Activated T-cell treated with anti-CD3 and anti-CD28 coated beads, Interleukin-2, amount 50 U/mL, for 72 hours (primary cell): ENCODE results near the gene TPT1. TPM values are rescaled to one million over a fixed set of nuclear protein-coding genes. Genes with fewer than 3 reads are reported as not detected.
"Not testable (repeated sequence)": the region's sequence is repeated elsewhere in the genome, so short reads cannot be mapped to it uniquely, and the experiment has no call there.

Experiments used
- ATAC-seq, 2 donors: fragments of 150-1000 bp; cut with Tn5 transposase; replicated peaks in 1 of 2; 2 replicates each; pipeline ENCODE4 v1.10.0; 2021; ENCODE audit warnings: moderate library complexity in 2 of 2, mild to moderate bottlenecking in 1 of 2
- DNase-seq, 2 donors: peaks; one replicate each; pipeline ENCODE4 v3.0.0; 2021 to 2022; ENCODE audit warnings: mixed read lengths in 1 of 2
- H3K27ac Mint-ChIP-seq: one replicate; pipeline ENCODE4 v1.8.0; 2022; ENCODE audit warnings: mild to moderate bottlenecking, moderate library complexity, mixed read lengths
- H3K27me3 Mint-ChIP-seq: one replicate; pipeline ENCODE4 v1.8.0; 2022; ENCODE audit warnings: low read depth, mixed read lengths
- H3K36me3 Mint-ChIP-seq, 2 donors: one replicate each; pipeline ENCODE4 v1.8.0; 2022; ENCODE audit warnings: mixed read lengths in 2 of 2, mild to moderate bottlenecking in 1 of 2; ENCODE audit not compliant: insufficient read depth in 2 of 2
- H3K4me1 Mint-ChIP-seq: one replicate; pipeline ENCODE4 v1.8.0; 2022; ENCODE audit warnings: low read depth, mixed read lengths
- H3K4me3 Mint-ChIP-seq, 2 donors: one replicate each; pipeline ENCODE4 v1.8.0; 2022; ENCODE audit warnings: mild to moderate bottlenecking in 2 of 2, mixed read lengths in 2 of 2, moderate library complexity in 2 of 2
- H3K9me3 Mint-ChIP-seq, 2 donors: one replicate each; pipeline ENCODE4 v1.8.0; 2022; ENCODE audit warnings: mixed read lengths in 2 of 2
- total RNA-seq, 2 donors: library from RNA; stranded (reverse); gene quantifications; one replicate each; pipeline ENCODE4 v1.2.3, GENCODE V29; 2022

TPT1 gene
- total RNA-seq, 2 donors from 2014 or later = 3,358 to 3,644 TPM

DNA sequence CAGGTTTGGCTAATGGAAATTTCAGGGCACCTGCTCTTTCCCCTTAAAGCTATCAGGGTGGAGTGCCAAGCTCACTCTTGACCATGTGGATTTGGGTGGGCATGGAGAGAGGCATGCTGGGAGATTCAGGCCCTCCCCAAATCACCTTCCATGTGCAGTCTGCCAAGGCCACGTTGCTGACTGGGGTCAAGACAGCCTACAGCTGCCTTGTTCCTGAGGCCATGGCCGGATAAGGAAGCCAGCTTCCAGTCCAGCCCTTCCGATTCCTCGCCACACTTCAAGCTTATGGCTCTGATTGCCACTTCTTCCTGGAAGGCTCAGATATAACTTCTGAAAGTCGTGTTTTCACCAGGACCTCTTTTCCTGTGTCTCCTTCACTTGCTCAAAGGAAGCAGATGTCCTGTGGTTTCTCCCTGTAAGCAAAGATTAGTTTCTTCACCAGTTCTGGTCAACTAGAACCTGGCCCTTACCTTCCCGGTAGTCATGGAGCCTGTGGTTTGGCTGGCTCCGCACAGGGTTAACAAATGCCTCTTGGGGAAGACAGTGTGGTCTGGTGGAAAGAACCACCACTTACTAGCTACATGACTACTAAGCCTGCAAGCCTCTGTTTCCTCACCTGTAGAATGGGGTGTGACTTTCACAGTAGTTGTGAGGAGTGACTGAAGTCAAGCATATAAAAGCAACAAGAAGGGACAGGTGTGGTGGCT is 16.1 kb upstream of the TPT1 start:
- H3K36me3 Mint-ChIP-seq = peaks cover 10 to 17% of the 10 kb centered on the region in 2 donors
- no peak overlapping the region for H3K4me3 Mint-ChIP-seq
- H3K4me1 Mint-ChIP-seq = peaks cover 20% of the 10 kb centered on the region
- H3K27ac Mint-ChIP-seq = peak overlapping the region; percentile 63
- no peaks in the 10 kb centered on the region for H3K27me3 Mint-ChIP-seq
- H3K9me3 Mint-ChIP-seq = peaks cover 0 to under 1% of the 10 kb centered on the region in 2 donors
- ATAC-seq (peak; percentile 37 to 44), DNase-seq (no peak)

DNA sequence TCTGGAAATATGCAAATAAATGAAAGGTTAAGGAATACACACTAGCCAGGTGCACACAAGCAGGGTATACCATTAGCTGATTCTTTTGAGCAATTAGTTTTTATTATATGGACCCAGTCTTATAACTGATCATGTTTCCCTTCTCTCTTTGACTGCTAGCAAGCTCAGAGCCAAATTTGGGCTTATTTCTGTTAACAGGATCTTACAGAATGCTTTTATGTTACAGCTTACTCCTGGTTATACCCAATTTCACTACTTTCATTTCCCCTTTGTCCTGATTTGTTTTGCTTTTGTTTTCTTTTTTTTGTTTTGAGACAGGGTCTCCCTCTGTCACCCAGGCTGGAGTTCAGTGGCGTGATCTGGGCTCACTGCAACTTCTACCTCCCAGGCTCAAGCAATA is 12.9 kb upstream of the TPT1 start:
- Mint-ChIP-seq H3K4me3 (no peak overlapping the region), H3K36me3 (peaks cover 6 to 14% of the 10 kb centered on the region in 2 donors), H3K9me3 (no peaks in the 10 kb centered on the region), H3K27me3 (no peaks in the 10 kb centered on the region), H3K4me1 (peaks cover 14% of the 10 kb centered on the region), H3K27ac (no peak overlapping the region)
- DNase-seq = no peak
- ATAC-seq = no peak

DNA sequence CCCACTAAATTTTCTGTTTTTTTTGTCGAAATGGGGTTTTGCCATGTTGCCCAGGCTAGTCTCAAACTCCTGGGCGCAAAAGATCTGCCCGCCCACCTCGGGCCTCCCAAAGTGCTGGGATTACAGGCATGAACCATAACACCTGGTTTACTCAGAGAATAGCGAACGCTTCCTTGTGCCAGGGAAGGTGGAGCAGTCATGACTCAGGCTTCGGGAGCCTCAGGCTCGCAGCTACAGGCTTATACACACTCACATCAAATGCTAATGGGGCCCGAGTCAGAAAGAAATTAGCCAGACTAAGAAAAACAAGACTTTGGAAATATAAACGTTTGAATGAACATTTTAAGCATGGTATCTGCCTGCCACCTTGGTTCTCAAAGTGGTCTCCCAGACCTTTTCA is 11.0 kb upstream of the TPT1 start:
- H3K27me3 Mint-ChIP-seq = no peaks in the 10 kb centered on the region
- peaks cover 7% of the 10 kb centered on the region for H3K4me1 Mint-ChIP-seq
- no peak overlapping the region for H3K27ac Mint-ChIP-seq
- ATAC-seq (no peak), DNase-seq (no peak)
- peaks cover 3 to 8% of the 10 kb centered on the region in 2 donors for H3K36me3 Mint-ChIP-seq
- no peak overlapping the region for H3K4me3 Mint-ChIP-seq
- H3K9me3 Mint-ChIP-seq = no peaks in the 10 kb centered on the region

DNA sequence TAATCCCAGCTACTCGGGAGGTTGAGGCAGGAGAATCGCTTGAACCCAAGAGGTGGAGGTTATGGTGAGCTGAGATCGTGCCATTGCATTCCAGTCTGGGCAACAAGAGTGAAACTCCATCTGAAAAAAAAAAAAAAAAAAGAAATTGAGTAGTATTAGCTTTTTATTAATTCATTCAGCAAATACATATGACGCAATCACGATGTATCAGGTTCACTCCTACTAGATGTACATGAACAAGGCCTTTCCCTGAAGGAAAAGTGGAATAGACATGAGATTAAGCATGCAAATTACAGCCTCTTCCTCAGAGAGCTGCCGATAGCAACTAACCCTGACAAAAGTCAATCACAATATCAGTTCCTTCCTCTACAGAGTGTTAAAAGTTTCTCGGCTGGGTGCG is 9.2 kb upstream of the TPT1 start:
- ATAC-seq (no peak), DNase-seq (no peak)
- no peak overlapping the region for H3K4me3 Mint-ChIP-seq
- H3K27ac Mint-ChIP-seq = no peak overlapping the region
- no peaks in the 10 kb centered on the region for H3K9me3 Mint-ChIP-seq
- H3K36me3 Mint-ChIP-seq = peaks cover 5 to 11% of the 10 kb centered on the region in 2 donors
- no peaks in the 10 kb centered on the region for H3K27me3 Mint-ChIP-seq
- H3K4me1 Mint-ChIP-seq = no peaks in the 10 kb centered on the region

DNA sequence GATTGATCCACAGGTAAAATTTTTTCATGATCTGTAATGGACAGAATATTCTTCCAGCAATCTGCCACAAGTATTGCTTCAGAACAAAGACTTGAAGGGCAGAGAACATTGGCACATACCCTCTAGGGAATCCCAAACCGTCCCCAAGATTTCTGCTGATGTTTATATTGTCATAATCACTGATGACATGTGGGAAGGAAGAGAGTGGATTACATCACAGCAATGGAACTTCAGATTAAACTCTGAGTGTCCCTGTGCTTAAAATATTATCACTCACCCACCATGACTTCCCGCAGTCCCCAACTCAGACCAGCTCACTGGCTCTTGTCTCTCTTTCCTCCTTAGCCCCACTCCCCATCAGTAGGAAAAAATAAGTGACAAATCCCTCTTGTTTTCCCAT is 8.5 kb upstream of the TPT1 start:
- DNase-seq (no peak), ATAC-seq (no peak)
- Mint-ChIP-seq H3K4me1 (no peaks in the 10 kb centered on the region), H3K27ac (peak overlapping the region; percentile 17), H3K36me3 (peaks cover 8 to 13% of the 10 kb centered on the region in 2 donors), H3K9me3 (no peaks in the 10 kb centered on the region), H3K4me3 (no peak overlapping the region), H3K27me3 (no peaks in the 10 kb centered on the region)

DNA sequence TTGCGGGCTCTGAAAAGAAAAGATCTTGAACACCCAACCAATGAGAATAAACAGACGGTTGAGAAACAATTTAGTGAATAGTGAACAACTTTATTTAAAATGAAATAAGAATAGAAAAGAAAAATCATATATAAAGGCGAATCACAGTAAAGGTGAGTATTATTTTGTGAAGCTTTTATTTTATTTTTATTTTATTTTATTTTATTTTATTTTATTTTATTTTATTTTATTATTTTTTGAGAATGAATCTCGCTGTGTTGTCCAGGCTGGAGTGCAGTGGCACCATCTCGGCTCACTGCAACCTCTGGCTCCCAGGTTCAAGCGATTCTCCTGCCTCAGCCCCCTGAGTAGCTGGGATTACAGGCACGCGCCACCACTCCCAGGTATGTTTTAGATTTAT is 3.1 kb upstream of the TPT1 start:
- not testable (repeated sequence) for H3K4me3 Mint-ChIP-seq, H3K27me3 Mint-ChIP-seq, H3K27ac Mint-ChIP-seq, H3K9me3 Mint-ChIP-seq, DNase-seq, ATAC-seq
- Mint-ChIP-seq H3K4me1 (peaks cover 22% of the 10 kb centered on the region), H3K36me3 (peaks cover 16 to 22% of the 10 kb centered on the region in 2 donors)

DNA sequence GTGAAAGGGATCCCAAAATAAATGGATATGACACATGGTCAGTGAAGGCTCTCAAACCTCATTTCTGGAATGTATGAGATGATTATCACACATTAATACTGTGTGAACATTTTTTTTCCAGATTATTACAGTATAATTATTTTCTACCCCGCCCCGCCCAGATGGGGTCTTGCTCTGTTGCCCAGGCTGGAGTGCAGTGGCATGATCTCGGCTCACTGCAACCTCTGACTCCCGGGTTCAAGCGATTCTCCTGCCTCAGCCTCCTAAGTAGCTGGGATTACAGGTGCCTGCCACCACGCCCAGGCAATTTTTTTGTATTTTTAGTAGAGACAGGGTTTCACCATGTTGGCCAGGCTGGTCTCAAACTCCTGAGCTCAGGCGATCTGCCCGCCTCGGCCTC is 2.1 kb upstream of the TPT1 start:
- not testable (repeated sequence) for DNase-seq, ATAC-seq, H3K27me3 Mint-ChIP-seq, H3K9me3 Mint-ChIP-seq, H3K27ac Mint-ChIP-seq
- Mint-ChIP-seq H3K4me1 (peaks cover 31% of the 10 kb centered on the region), H3K36me3 (peaks cover 23 to 32% of the 10 kb centered on the region in 2 donors), H3K4me3 (peak overlapping the region; percentile 42 to 63)

DNA sequence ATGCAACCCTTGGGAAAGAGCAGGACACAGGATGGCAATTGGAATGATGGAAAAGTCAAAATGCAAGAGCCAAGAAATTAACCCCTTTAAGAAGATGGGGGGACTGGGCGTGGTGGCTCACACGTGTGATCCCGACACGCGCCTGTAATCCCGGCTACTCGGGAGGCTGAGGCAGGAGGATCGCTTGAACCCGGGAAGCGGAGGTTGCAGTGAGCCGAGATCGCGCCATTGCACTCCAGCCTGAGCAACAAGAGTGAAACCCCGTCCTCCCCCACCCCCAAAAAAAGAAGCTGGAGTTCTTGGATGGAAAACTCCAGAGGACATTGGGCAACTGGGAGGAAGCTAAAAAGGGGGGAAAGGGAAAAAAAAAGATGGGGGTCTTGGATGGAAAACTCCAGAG is 1.7 kb upstream of the TPT1 start:
- Mint-ChIP-seq H3K36me3 (peaks cover 21 to 35% of the 10 kb centered on the region in 2 donors), H3K4me3 (peak overlapping the region; percentile 89 to 93), H3K4me1 (peaks cover 36% of the 10 kb centered on the region), H3K27ac (peak overlapping the region; percentile 97)
- not testable (repeated sequence) for DNase-seq, H3K9me3 Mint-ChIP-seq, H3K27me3 Mint-ChIP-seq, ATAC-seq

DNA sequence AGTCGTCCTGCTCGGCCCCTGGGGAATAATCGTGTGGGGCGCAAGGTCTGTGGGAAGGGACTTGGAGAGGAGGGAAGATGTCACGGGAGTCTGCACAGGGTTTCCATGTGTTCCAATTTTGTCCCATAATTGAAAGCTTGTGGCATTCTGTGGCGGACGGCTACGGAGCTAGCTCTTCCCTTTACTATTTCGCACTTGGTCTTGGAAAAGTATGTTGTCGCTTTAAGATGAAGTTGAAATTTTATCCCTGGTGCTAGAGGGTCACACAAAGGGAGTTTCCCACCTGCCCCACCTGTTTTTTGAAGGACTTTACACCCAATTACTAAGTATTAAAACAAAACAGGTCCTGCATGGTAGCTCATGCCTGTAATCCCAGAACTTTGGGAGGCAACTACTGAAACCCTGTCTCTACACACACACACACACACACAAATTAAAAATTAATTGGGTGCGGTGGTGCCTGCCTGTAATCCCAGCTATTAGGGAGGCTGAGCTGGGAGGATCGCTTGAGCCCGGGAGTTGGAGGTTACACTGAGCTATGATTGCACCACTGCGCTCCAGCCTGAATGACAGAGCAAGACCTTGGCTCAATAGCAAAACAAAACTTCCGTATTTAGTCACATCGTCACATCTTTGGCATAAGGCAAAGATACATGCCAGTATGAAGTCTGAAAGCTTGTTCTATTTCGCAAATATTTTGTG is 967 bp upstream of the TPT1 start:
- Mint-ChIP-seq H3K4me1 (peaks cover 43% of the 10 kb centered on the region), H3K27ac (peak overlapping the region; percentile 97), H3K27me3 (no peaks in the 10 kb centered on the region), H3K9me3 (no peaks in the 10 kb centered on the region), H3K36me3 (peaks cover 21 to 39% of the 10 kb centered on the region in 2 donors), H3K4me3 (peak overlapping the region; percentile 89 to 93)
- DNase-seq = no peak
- no peak for ATAC-seq

DNA sequence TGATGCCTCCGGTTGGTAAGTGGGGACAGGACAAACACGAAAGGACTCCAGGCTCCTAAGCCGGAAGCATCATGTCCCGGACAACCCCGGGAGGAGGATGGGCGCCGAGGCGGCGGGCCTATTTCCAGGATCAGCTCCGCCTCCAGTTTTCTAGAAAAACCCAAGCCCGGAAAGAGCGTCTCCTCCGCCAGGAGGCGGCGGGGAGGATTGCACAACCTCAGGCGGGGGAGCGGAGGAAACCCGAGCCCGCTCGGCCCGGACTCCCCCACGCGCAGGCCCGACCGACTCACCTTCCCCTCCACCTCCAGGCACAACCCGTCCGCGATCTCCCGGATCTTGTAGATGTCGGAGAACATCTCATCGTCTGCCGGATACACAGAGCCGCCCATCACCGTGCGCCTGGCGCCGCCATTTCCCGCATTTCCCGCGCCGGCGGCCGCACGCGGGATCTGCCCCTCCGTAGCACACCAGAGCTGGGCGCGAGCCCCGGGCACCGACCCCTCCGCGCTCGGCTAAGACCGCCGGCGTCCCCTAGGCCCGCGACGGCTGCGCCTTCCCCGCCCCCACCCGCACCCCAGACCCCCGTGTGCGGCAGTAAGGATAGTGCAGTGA is 455 bp downstream of the TPT1 start:
- Mint-ChIP-seq H3K9me3 (no peaks in the 10 kb centered on the region), H3K27me3 (no peaks in the 10 kb centered on the region), H3K27ac (peak overlapping the region; percentile 94), H3K4me1 (peaks cover 57% of the 10 kb centered on the region), H3K4me3 (peak overlapping the region; percentile 89 to 93), H3K36me3 (peaks cover 28 to 45% of the 10 kb centered on the region in 2 donors)
- peak; percentile 87 to 89 for DNase-seq
- peak; percentile 55 for ATAC-seq

DNA sequence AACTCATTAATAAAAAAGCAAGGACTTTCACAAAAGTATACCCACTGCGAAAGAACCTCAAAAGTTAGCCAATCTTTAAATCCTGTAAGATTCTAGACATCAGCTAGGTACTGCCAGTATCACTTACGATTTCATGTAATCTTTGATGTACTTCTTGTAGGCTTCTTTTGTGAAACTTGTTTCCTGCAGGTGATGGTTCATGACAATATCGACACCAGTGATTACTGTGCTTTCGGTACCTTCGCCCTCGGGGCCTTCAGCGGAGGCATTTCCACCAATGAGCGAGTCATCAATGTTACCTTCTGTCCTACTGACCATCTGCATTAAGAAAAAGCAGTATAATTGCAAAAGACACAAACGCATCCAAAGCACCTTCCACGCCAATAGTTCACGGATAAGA is 1.1 kb downstream of the TPT1 start:
- Mint-ChIP-seq H3K27me3 (no peaks in the 10 kb centered on the region), H3K36me3 (peaks cover 29 to 48% of the 10 kb centered on the region in 2 donors), H3K4me3 (peak overlapping the region; percentile 89 to 93), H3K27ac (peak overlapping the region; percentile 94), H3K9me3 (no peaks in the 10 kb centered on the region), H3K4me1 (peaks cover 64% of the 10 kb centered on the region)
- peak; percentile 63 to 64 for DNase-seq
- ATAC-seq = no peak

DNA sequence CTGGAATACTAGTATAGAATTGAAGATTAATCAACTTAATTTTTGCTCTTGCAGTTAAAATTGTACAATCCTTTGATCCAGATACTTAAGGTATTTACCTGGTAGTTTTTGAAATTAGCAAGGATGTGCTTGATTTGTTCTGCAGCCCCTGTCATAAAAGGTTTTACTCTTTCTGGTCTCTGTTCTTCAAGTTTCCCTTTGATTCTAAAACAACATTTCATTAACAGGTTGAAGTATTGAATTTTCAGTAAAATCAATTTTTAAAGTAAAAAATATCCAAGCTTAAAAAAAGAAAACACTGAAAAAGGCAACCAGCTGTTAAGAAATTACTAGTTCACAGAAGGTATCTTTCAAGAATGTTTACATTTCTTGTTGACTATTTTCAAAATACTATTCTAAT is 1.6 kb downstream of the TPT1 start:
- H3K27ac Mint-ChIP-seq = peak overlapping the region; percentile 94
- H3K27me3 Mint-ChIP-seq = no peaks in the 10 kb centered on the region
- H3K9me3 Mint-ChIP-seq = no peaks in the 10 kb centered on the region
- DNase-seq (no peak), ATAC-seq (no peak)
- H3K36me3 Mint-ChIP-seq = peaks cover 27 to 46% of the 10 kb centered on the region in 2 donors
- peak overlapping the region; percentile 89 to 93 for H3K4me3 Mint-ChIP-seq
- H3K4me1 Mint-ChIP-seq = peaks cover 68% of the 10 kb centered on the region

DNA sequence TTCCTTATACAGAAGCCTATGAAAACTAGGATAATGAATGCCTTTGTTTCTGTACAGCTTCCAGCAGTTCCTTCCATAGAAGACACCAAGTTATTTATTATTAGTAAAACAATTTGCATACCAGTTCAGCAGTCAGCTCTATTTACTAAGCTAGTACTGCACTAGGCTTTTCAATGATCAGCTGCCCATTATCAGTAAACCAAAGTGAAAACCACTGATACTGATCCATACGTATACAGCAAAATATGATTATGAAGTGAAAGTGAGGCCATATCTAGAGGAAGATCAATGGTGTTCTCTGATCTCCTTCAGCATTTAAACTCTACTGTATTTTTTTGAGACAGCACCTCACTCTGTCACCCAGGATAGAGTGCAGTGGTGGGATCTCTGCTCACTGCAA is 3.2 kb downstream of the TPT1 start:
- DNase-seq = no peak
- H3K27ac Mint-ChIP-seq = peak overlapping the region; percentile 93
- no peaks in the 10 kb centered on the region for H3K9me3 Mint-ChIP-seq

More for the DNA sequence above, 3.2 kb downstream of the TPT1 start:
- Mint-ChIP-seq H3K36me3 (peaks cover 28 to 45% of the 10 kb centered on the region in 2 donors), H3K4me1 (peaks cover 81% of the 10 kb centered on the region), H3K4me3 (peak overlapping the region; percentile 89 to 93), H3K27me3 (no peaks in the 10 kb centered on the region)
- ATAC-seq = peak; percentile 1 to 2
